HG03108 (cell line): ENCODE results near the gene TRIM56.
A peak's percentile ranks its signal among the peaks of the same experiment; 100 is the strongest.
"Not testable (repeated sequence)": the region's sequence is repeated elsewhere in the genome, so short reads cannot be mapped to it uniquely, and the experiment has no call there.

Experiments used
- ATAC-seq: cut with Tn5 transposase; IDR thresholded peaks from one replicate; pipeline ENCODE4 v1.9.1; 2021; ENCODE audit warnings: moderate library complexity; ENCODE audit not compliant: unreplicated experiment

Gene TRIM56

GRCh38 chr7:101112233-101112632 is 27.0 kb downstream of the TRIM56 start:
- no peak for ATAC-seq

DNA sequence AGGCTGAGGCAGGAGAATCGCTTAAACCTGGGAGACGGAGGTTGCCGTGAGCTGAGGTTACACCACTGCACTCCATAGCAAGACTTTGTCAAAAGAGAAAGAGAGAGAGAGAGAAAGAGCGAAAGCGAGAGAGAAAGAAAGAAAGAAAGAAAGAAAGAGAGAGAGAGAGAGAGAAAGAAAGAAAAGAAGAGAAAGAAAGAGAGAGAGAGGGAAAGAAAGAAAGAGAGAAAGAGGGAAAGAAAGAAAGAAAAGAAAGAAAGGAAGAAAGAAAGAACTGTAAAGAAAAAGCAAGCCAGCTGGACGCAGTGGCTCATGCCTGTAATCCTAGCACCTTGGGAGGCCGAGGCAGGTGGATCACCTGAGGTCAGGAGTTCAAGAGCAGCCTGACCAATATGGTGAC is 27.9 kb downstream of the TRIM56 start:
- not testable (repeated sequence) for ATAC-seq

GRCh38 chr7:101113836-101114235 is 28.6 kb downstream of the TRIM56 start:
- no peak for ATAC-seq

GRCh38 chr7:101114492-101114891 is 29.2 kb downstream of the TRIM56 start:
- no peak for ATAC-seq

- ATAC-seq = no peak
Observed at GRCh38 chr7:101115215-101115614, 29.9 kb downstream of the TRIM56 start.

DNA sequence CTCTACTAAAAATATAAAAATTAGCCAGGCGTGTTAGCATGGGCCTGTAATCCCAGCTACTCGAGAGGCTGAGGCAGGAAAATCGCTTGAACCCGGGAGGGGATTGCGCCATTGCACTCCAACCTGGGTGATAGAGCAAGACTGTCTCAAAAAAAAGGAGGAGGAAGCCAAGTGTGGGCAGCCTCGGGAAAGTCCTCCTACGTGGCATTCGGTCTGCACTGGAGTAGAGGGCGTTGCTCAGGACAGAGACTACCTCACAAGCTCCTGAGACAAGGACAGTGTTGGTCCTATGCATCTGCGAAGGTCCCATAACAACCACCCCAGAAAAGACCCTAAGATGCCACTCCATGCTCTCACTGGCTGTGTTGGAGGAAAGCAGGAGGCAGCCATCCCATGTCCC is 31.6 kb downstream of the TRIM56 start:
- ATAC-seq = no peak

GRCh38 chr7:101118856-101119255 is 33.6 kb downstream of the TRIM56 start:
- no peak for ATAC-seq

GRCh38 chr7:101119876-101120275 is 34.6 kb downstream of the TRIM56 start:
- ATAC-seq = no peak

- no peak for ATAC-seq
Observed at GRCh38 chr7:101120315-101120714, 35.0 kb downstream of the TRIM56 start.

DNA sequence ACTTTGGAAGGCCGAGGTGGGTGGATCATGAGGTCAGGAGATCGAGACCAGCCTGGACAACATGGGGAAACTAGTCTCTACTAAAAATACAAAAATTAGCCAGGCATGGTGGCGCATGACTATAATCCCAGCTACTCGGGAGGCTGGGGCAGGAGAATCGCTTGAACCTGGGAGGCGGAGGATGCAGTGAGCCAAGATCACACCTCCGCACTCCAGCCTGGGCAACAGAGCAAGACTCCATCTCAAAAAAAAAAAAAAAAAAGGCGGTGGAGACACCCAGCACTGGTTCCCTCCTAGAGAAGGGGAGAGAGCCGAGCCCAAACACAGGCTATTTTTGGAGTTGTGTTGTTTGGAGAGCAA is 36.3 kb downstream of the TRIM56 start:
- not testable (repeated sequence) for ATAC-seq

DNA sequence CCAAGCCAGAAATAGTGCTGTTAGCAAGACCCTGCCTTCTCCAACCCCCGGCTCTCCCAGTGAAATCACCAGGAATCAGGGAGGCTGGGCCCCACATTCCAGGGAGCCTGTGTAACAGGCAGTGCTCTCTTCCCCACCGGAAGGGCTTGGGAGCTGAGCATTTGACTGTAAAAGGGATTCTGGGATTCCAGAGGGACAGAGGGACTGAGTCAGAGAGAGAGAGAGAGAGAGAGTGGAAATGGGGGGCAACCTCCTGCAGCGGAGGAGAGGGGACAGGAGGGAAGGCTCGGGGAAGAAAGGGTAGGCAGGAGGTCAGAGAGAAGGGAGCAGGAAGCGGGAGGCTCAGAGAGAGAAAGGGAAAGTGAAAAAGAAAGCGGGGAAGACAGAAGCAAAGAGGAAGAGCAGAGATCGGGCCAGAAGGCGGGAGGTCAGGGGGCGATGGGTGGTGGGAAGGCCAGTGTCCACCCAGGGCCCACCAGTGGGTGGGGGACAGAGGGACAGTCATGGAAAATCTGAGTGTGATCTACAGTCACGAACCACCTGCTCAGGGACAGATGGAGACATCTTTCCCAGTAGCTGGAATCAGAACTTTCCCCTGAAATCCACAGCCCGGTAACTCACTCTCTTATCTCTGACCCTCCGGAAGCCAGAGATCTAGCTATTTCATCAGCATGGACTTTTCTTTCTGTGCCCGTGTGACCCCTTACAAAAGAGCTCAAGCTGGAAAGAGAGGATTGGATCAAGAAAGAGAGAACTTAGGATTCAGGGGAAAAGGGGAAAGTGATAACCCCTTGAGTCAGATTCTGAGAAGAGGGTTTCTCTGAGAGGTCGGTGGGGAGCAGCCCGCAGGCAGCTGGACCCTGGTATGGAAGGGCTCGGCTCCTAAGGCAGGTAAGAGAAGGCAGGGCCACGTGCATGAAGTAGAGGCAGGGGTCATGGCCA is 37.0 kb downstream of the TRIM56 start:
- ATAC-seq = no peak

DNA sequence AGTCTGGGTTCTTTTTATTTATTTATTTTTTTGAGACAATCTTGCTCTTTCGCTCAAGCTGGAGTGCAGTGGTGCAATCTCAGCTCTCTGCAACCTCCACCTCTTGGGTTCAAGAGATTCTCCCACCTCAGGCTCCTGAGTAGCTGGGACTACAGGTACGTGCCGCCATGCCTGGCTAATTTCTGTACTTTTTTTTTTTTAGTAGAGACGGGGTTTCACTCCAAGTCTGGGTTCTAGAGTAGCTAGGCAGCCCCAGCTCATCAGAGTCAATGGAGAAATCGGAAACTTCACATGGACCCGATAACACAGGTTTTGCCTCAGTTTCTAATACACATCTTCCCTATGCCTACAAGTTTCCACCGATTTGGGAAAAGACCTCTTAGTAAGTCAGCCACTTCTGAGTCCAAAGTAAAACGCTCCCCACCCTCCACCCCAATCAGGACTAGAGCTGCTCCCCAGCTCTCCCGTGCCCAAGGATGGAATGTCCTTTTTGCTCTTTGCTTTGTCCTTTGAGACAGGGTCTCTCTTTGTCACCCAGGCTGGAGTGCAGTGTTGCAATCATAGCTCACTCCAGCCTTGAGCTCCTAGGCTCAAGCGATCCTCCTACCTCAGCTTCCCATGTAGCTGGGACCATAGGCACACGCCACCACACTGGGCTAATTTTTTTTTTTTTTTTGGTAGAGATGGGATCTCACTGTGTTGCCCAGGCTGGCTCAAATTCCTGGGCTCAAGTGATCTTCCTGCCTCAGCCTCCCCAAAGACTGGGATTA is 37.8 kb downstream of the TRIM56 start:
- ATAC-seq = no peak

- no peak for ATAC-seq
Observed at GRCh38 chr7:101123703-101124068, 38.4 kb downstream of the TRIM56 start.

DNA sequence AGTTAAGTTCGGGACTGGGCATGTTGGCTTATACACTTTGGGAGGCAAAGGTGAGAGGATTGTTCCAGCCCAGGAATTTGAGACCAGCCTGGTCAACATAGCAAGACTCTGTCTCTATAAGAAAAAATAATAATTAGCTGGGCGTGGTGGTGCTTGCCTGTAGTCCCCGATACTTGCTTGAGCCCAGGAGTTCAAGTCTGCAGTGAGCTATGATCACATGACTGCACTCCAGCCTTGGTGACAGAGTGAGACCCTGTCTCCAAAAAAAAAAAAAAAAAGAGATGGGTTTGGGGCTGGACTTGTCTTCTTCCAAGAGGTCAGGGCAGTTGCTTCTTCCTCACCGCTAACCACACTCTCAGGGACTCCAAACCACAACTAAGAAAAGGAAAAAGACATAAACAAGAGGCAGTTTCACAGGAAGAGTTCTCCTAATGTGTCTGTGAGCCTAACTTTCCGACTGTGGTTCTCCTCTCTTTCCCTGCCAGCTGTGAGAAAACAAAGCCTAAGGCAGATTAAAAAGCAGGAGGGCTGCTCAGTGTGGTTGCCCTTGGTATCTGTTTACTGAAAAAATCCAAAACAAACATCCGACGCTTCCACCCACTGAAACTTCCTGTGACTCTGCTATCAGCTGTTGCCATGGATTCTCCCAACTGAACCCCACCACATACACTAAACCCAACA is 39.2 kb downstream of the TRIM56 start:
- ATAC-seq = no peak

DNA sequence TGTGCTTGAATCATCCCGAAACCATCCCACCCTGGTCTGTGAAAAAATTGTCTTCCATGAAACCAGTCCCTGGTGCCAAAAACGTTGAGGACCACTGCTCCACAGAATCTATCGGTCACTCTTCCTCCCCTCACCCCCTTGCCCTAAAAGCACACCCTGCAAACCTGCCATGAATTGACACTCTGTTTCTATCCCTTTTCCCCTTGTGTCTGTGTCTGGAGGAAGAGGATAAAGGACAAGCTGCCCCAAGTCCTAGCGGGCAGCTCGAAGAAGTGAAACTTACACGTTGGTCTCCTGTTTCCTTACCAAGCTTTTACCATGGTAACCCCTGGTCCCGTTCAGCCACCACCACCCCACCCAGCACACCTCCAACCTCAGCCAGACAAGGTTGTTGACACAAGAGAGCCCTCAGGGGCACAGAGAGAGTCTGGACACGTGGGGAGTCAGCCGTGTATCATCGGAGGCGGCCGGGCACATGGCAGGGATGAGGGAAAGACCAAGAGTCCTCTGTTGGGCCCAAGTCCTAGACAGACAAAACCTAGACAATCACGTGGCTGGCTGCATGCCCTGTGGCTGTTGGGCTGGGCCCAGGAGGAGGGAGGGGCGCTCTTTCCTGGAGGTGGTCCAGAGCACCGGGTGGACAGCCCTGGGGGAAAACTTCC is 40.8 kb downstream of the TRIM56 start:
- ATAC-seq = peak; percentile 53

DNA sequence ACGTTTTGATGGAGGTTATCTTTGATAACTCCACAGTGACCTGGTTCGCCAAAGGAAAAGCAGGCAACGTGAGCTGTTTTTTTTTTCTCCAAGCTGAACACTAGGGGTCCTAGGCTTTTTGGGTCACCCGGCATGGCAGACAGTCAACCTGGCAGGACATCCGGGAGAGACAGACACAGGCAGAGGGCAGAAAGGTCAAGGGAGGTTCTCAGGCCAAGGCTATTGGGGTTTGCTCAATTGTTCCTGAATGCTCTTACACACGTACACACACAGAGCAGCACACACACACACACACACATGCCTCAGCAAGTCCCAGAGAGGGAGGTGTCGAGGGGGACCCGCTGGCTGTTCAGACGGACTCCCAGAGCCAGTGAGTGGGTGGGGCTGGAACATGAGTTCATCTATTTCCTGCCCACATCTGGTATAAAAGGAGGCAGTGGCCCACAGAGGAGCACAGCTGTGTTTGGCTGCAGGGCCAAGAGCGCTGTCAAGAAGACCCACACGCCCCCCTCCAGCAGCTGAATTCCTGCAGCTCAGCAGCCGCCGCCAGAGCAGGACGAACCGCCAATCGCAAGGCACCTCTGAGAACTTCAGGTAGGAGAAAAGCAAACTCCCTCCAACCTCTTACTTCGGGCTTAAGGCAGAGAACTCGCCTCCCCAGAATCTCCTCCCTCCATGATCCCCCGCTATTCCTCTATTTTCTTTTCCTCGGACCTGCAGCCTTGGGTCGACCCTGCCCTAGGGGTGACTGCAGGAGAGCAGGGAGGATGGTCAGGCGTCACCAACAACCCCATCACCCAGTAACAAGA is 41.6 kb downstream of the TRIM56 start, which contains the start of gene SERPINE1:
SERPINE1 (plus strand) TSS at position 454 of the 809 bp plus-strand sequence. CDS start 1,290 bp downstream, outside the sequence.
- peak; percentile 53 for ATAC-seq

GRCh38 chr7:101127460-101128039 is 42.3 kb downstream of the TRIM56 start:
- no peak for ATAC-seq

- no peak for ATAC-seq
Observed at GRCh38 chr7:101128040-101128834, 43.0 kb downstream of the TRIM56 start.

DNA sequence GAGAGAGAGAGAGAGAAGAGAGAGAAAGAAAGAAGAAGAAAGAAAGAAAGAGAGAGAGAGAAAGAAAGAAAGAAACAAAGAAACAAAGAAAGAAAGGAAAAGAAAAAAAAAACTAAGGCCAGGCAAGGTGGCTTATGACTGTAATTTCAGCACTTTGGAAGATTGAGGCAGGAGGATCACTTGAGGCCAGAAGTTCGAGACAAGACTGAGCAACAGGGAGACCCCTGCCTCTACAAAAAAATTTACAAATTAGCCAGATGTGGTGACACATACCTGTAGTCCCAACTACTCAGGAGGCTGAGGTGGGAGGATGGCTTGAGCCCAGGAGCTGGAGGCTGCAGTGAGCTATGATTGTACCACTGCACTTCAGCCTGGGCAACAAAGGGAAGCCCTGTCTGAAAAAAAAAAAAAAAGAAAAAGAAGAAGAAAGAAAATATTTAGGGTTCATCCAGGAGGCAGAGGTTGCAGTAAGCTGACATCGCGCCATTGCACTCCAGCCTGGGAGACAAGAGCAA is 44.4 kb downstream of the TRIM56 start:
- ATAC-seq = no peak
